C4-2B (cell line): Measurements from ENCODE around the gene SIM2.
"Not testable (repeated sequence)": the region's sequence is repeated elsewhere in the genome, so short reads cannot be mapped to it uniquely, and the experiment has no call there.

ENCODE experiments used
- H3K27ac ChIP-seq: fragments of 450-650 bp; 2 replicates; pipeline ENCODE4 v1.5.1; 2017
- ZFX ChIP-seq: fragments of 450-650 bp; IDR thresholded peaks from 2 replicates; pipeline ENCODE4 v1.6.1; 2017
- TF ChIP-seq, protein P1 (sequence below): fragments of 450-650 bp; conservative IDR thresholded peaks from 2 replicates; pipeline ENCODE4 v1.5.1; 2017; ENCODE audit warnings: mild to moderate bottlenecking

SIM2 gene, protein sequence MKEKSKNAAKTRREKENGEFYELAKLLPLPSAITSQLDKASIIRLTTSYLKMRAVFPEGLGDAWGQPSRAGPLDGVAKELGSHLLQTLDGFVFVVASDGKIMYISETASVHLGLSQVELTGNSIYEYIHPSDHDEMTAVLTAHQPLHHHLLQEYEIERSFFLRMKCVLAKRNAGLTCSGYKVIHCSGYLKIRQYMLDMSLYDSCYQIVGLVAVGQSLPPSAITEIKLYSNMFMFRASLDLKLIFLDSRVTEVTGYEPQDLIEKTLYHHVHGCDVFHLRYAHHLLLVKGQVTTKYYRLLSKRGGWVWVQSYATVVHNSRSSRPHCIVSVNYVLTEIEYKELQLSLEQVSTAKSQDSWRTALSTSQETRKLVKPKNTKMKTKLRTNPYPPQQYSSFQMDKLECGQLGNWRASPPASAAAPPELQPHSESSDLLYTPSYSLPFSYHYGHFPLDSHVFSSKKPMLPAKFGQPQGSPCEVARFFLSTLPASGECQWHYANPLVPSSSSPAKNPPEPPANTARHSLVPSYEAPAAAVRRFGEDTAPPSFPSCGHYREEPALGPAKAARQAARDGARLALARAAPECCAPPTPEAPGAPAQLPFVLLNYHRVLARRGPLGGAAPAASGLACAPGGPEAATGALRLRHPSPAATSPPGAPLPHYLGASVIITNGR

DNA sequence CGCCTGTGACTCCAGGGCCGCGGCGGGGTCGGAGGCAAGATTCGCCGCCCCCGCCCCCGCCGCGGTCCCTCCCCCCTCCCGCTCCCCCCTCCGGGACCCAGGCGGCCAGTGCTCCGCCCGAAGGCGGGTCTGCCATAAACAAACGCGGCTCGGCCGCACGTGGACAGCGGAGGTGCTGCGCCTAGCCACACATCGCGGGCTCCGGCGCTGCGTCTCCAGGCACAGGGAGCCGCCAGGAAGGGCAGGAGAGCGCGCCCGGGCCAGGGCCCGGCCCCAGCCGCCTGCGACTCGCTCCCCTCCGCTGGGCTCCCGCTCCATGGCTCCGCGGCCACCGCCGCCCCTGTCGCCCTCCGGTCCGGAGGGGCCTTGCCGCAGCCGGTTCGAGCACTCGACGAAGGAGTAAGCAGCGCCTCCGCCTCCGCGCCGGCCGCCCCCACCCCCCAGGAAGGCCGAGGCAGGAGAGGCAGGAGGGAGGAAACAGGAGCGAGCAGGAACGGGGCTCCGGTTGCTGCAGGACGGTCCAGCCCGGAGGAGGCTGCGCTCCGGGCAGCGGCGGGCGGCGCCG, at the start of gene SIM2:
Gene SIM2 (plus strand): TSS at position 135 of the 565 bp plus-strand sequence. CDS start 632 bp downstream, outside the sequence.
- peak within 1 kb of the TSS; percentile 76 for H3K27ac ChIP-seq
- TF ChIP-seq ZFX, result no peak; the same call in 1 of the 2 replicates
- TF ChIP-seq, protein P1, sequence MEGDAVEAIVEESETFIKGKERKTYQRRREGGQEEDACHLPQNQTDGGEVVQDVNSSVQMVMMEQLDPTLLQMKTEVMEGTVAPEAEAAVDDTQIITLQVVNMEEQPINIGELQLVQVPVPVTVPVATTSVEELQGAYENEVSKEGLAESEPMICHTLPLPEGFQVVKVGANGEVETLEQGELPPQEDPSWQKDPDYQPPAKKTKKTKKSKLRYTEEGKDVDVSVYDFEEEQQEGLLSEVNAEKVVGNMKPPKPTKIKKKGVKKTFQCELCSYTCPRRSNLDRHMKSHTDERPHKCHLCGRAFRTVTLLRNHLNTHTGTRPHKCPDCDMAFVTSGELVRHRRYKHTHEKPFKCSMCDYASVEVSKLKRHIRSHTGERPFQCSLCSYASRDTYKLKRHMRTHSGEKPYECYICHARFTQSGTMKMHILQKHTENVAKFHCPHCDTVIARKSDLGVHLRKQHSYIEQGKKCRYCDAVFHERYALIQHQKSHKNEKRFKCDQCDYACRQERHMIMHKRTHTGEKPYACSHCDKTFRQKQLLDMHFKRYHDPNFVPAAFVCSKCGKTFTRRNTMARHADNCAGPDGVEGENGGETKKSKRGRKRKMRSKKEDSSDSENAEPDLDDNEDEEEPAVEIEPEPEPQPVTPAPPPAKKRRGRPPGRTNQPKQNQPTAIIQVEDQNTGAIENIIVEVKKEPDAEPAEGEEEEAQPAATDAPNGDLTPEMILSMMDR, result no peak

- TF ChIP-seq, protein P1, result no peak
- no peak for TF ChIP-seq ZFX
- no peak overlapping the region for H3K27ac ChIP-seq
These were observed 44.6 kb upstream of the SIM2 start for GRCh38 chr21:36654324-36654723.

GRCh38 chr21:36654796-36655325, 44.1 kb upstream of the SIM2 start:
- TF ChIP-seq, protein P1, result no peak
- TF ChIP-seq ZFX, result no peak
- H3K27ac ChIP-seq, result no peak overlapping the region

- H3K27ac ChIP-seq, result no peak overlapping the region
- no peak for TF ChIP-seq ZFX
- TF ChIP-seq, protein P1, result no peak
These were observed 42.8 kb upstream of the SIM2 start for GRCh38 chr21:36656138-36656537.

- not testable (repeated sequence) for H3K27ac ChIP-seq
These were observed 41.6 kb upstream of the SIM2 start for GRCh38 chr21:36657290-36657689.

- TF ChIP-seq, protein P1, result no peak
- no peak for TF ChIP-seq ZFX
- no peak overlapping the region for H3K27ac ChIP-seq
These were observed 40.9 kb upstream of the SIM2 start for GRCh38 chr21:36657999-36658398.

DNA sequence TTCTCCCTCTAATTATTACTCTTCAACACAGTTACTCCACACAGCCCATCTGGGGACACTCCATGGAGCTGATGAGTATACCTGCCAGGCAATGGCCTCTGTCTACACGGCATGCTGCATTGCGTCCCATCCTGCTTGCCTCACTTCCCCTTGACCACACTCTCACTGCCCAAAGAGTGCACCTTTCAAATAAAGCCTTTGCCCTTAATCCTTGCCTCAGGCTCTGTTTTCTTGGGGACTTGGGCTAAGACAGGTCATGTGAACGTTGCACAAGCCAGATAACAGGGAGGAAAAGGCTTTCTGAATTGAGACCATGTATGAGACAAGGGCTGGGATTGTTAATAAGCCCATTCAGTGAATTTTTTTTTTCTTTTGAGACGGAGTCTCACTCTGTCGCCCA, 40.0 kb upstream of the SIM2 start:
- TF ChIP-seq ZFX, result no peak
- TF ChIP-seq, protein P1, result no peak
- H3K27ac ChIP-seq, result no peak overlapping the region
